Breast epithelium (tissue), 3 donors: ENCODE results near the gene PIK3R6.

ENCODE experiments used
- POLR2A ChIP-seq: fragments of 450-650 bp; IDR thresholded peaks from one replicate; pipeline ENCODE4 v1.6.1; 2016; ENCODE audit warnings: antibody characterized with exemption, mild to moderate bottlenecking, moderate library complexity
- TF ChIP-seq, protein P1 (sequence below), 3 donors: fragments of 450-650 bp; IDR thresholded peaks; one replicate each; pipeline ENCODE4 v1.5.1; 2016 to 2017; ENCODE audit warnings: antibody characterized with exemption in 3 of 3, mild to moderate bottlenecking in 3 of 3, moderate library complexity in 3 of 3

DNA sequence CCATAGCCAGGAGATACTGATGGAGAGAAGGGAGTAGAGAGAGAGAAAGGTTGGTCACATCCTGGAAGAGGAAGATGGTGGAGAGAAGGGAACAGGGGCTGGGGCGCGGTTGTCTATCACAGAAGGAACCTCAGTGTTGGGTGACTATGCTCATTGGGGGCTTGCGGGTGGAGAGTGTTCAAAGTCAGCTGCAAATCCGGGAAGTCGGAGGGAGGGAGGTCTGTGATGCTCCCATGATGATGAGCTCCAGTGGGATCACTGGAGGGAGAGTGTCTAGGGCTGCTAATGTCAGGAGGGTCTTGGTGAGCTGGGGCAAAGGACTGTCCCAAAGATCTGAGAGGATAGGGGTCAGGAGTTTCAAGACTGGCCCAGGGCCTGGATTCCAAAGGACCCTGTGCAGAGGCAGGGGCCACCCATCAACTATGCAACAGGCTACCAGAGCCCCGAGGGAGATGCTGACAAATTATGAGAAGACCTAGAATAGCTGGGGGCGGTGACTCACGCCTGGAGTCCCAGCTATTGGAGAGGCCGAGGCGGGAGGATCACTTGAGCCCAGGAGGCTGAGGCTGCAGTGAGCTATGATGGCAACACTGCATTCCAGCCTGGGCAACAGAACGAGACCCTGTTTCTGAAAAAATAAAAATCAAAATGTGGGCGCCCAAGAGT lies 111.8 kb downstream of the PIK3R6 start:
- no peak for TF ChIP-seq POLR2A
- TF ChIP-seq, protein P1, sequence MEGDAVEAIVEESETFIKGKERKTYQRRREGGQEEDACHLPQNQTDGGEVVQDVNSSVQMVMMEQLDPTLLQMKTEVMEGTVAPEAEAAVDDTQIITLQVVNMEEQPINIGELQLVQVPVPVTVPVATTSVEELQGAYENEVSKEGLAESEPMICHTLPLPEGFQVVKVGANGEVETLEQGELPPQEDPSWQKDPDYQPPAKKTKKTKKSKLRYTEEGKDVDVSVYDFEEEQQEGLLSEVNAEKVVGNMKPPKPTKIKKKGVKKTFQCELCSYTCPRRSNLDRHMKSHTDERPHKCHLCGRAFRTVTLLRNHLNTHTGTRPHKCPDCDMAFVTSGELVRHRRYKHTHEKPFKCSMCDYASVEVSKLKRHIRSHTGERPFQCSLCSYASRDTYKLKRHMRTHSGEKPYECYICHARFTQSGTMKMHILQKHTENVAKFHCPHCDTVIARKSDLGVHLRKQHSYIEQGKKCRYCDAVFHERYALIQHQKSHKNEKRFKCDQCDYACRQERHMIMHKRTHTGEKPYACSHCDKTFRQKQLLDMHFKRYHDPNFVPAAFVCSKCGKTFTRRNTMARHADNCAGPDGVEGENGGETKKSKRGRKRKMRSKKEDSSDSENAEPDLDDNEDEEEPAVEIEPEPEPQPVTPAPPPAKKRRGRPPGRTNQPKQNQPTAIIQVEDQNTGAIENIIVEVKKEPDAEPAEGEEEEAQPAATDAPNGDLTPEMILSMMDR (IDR thresholded peaks at IDR 0.05) = no peak
